Osteocyte (in vitro differentiated cells): Measurements from ENCODE around the gene TOM1L2. TPM values are rescaled to one million over a fixed set of nuclear protein-coding genes. Genes with fewer than 3 reads are reported as not detected.

Source experiments
- DNase-seq: peaks from one replicate; pipeline ENCODE4 v3.0.0; 2021; ENCODE audit warnings: mixed read lengths; ENCODE audit not compliant: unreplicated experiment; ENCODE audit errors: extremely low spot score
- H3K27ac Mint-ChIP-seq: one replicate; pipeline ENCODE4 v1.8.0; 2021; ENCODE audit warnings: mild to moderate bottlenecking, mixed read lengths; ENCODE audit not compliant: unreplicated experiment
- H3K27me3 Mint-ChIP-seq: one replicate; pipeline ENCODE4 v1.8.0; 2021; ENCODE audit warnings: mixed read lengths; ENCODE audit not compliant: unreplicated experiment
- H3K36me3 Mint-ChIP-seq: one replicate; pipeline ENCODE4 v1.8.0; 2021; ENCODE audit warnings: mixed read lengths; ENCODE audit not compliant: unreplicated experiment
- H3K4me1 Mint-ChIP-seq: one replicate; pipeline ENCODE4 v1.8.0; 2021; ENCODE audit warnings: mixed read lengths; ENCODE audit not compliant: unreplicated experiment
- H3K4me3 Mint-ChIP-seq: one replicate; pipeline ENCODE4 v1.8.0; 2021; ENCODE audit warnings: mild to moderate bottlenecking, moderate library complexity, mixed read lengths; ENCODE audit not compliant: unreplicated experiment
- H3K9me3 Mint-ChIP-seq: one replicate; pipeline ENCODE4 v1.8.0; 2021; ENCODE audit warnings: mixed read lengths; ENCODE audit not compliant: unreplicated experiment
- total RNA-seq: library from RNA; stranded (reverse); gene quantifications from 2 replicates; pipeline ENCODE4 v1.2.1, GENCODE V29; 2021
- TF ChIP-seq, protein P1 (sequence below): fragments of 200-600 bp; sonication (generic); IDR thresholded peaks from 2 replicates; pipeline ENCODE4 v1.5.0; 2021; ENCODE audit warnings: antibody characterized with exemption, mild to moderate bottlenecking, moderate library complexity

The TOM1L2 gene
- total RNA-seq, 1 donor from 2014 or later, result 69.7 TPM

GRCh38 chr17:17976931-17977570 lies 4.9 kb upstream of the TOM1L2 start:
- no peak for DNase-seq
- Mint-ChIP-seq H3K4me1 (peaks cover 9% of the 10 kb centered on the region), H3K36me3 (no peaks in the 10 kb centered on the region), H3K27me3 (no peaks in the 10 kb centered on the region), H3K4me3 (no peak overlapping the region), H3K9me3 (no peaks in the 10 kb centered on the region), H3K27ac (no peak overlapping the region)
- TF ChIP-seq, protein P1, sequence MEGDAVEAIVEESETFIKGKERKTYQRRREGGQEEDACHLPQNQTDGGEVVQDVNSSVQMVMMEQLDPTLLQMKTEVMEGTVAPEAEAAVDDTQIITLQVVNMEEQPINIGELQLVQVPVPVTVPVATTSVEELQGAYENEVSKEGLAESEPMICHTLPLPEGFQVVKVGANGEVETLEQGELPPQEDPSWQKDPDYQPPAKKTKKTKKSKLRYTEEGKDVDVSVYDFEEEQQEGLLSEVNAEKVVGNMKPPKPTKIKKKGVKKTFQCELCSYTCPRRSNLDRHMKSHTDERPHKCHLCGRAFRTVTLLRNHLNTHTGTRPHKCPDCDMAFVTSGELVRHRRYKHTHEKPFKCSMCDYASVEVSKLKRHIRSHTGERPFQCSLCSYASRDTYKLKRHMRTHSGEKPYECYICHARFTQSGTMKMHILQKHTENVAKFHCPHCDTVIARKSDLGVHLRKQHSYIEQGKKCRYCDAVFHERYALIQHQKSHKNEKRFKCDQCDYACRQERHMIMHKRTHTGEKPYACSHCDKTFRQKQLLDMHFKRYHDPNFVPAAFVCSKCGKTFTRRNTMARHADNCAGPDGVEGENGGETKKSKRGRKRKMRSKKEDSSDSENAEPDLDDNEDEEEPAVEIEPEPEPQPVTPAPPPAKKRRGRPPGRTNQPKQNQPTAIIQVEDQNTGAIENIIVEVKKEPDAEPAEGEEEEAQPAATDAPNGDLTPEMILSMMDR, result no peak

GRCh38 chr17:17975436-17975835 lies 3.2 kb upstream of the TOM1L2 start:
- no peaks in the 10 kb centered on the region for H3K9me3 Mint-ChIP-seq
- no peak for DNase-seq
- no peak overlapping the region for H3K4me3 Mint-ChIP-seq
- no peak overlapping the region for H3K27ac Mint-ChIP-seq
- TF ChIP-seq, protein P1, result no peak
- peaks cover 18% of the 10 kb centered on the region for H3K4me1 Mint-ChIP-seq
- H3K27me3 Mint-ChIP-seq, result no peaks in the 10 kb centered on the region
- no peaks in the 10 kb centered on the region for H3K36me3 Mint-ChIP-seq

DNA sequence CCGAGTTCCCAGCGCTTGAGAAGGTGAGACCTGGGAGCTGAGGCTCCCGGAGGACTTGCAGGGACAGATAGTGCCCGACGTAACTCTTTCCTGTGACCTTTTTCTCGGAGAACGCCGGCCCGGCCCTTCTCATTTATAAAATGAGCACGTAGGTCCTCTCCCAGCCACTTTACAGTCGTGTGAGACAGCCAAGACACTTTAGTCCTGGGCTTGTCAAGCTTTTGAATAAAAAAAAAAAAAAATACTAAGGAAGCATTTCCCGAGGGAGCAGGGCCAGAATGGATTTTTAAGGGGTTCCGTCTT lies 703 bp upstream of the TOM1L2 start:
- Mint-ChIP-seq H3K36me3 (no peaks in the 10 kb centered on the region), H3K27me3 (no peaks in the 10 kb centered on the region), H3K4me3 (peak overlapping the region; percentile 93)

GRCh38 chr17:17971431-17972125 lies 622 bp downstream of the TOM1L2 start:
- TF ChIP-seq, protein P1, result no peak
- DNase-seq, result no peak
- H3K4me1 Mint-ChIP-seq, result peaks cover 37% of the 10 kb centered on the region
- H3K4me3 Mint-ChIP-seq, result peak overlapping the region; percentile 90
- no peaks in the 10 kb centered on the region for H3K9me3 Mint-ChIP-seq
- peak overlapping the region; percentile 75 for H3K27ac Mint-ChIP-seq
- H3K36me3 Mint-ChIP-seq, result no peaks in the 10 kb centered on the region
- H3K27me3 Mint-ChIP-seq, result no peaks in the 10 kb centered on the region

More for the DNA sequence above, 703 bp upstream of the TOM1L2 start:
- peak overlapping the region; percentile 94 for H3K27ac Mint-ChIP-seq
- TF ChIP-seq, protein P1, result no peak
- DNase-seq, result no peak
- H3K9me3 Mint-ChIP-seq, result no peaks in the 10 kb centered on the region
- H3K4me1 Mint-ChIP-seq, result peaks cover 31% of the 10 kb centered on the region

DNA sequence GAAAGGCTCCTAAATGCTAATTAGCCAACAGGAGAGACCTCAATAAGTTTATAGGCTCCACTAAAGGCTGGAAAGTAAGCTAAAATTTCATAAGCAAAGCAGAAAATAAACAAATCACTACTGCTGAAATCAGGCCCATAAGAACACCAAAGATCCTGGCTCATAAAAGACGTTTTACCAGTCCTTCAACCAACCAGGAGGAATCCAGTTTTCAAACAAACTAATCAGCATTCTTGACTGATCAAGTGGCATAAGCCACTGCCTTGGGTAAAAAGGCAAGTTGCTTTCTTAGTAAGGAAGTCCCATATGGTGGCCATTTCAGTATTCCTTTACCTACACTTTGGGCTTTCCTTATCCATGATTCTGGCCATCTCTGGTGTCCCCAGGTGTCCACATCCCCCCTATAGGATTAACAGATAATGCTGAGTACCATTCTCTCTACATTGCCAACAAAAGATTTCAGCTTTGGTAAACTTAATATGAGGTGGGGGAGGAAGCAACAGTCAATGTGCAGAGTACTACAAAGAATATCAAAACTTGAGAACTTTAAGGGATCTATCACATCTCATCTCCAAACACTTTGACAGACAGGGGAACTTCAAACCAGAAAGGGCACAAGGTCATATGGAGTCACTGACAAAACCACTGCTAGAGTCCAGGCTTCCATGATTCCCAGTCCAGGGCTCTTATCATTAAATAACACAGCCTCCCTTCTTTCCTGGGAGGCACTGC lies 1.3 kb downstream of the TOM1L2 start:
- no peak for DNase-seq
- Mint-ChIP-seq H3K27me3 (no peaks in the 10 kb centered on the region), H3K36me3 (no peaks in the 10 kb centered on the region), H3K4me3 (peak overlapping the region; percentile 80), H3K4me1 (peaks cover 40% of the 10 kb centered on the region), H3K27ac (peak overlapping the region; percentile 75), H3K9me3 (no peaks in the 10 kb centered on the region)
- TF ChIP-seq, protein P1, result no peak
